Naive B cell (primary cell): ENCODE data around the gene PRRC2A. TPM values are rescaled to one million over a fixed set of nuclear protein-coding genes. Genes with fewer than 3 reads are reported as not detected.
A peak's percentile ranks its signal among the peaks of the same experiment; 100 is the strongest.

ENCODE experiments used
- ATAC-seq, 2 donors: fragments of 150-1000 bp; cut with Tn5 transposase; 2 replicates each; pipeline ENCODE4 v1.10.0; 2021; ENCODE audit warnings: low read depth in 2 of 2, mild to moderate bottlenecking in 2 of 2, moderate library complexity in 2 of 2
- DNase-seq: peaks from one replicate; pipeline ENCODE4 v3.0.0; 2022
- H3K27ac Mint-ChIP-seq, 6 donors: one replicate each; pipeline ENCODE4 v1.8.0; 2020 to 2022; ENCODE audit warnings: mild to moderate bottlenecking in 6 of 6, mixed read lengths in 6 of 6, moderate library complexity in 5 of 6, inconsistent platforms in 2 of 6
- H3K27me3 Mint-ChIP-seq, 3 donors: one replicate each; pipeline ENCODE4 v1.8.0; 2021 to 2022; ENCODE audit warnings: mixed read lengths in 3 of 3, mild to moderate bottlenecking in 1 of 3
- H3K36me3 Mint-ChIP-seq, 2 donors: one replicate each; pipeline ENCODE4 v1.8.0; 2020 to 2022; ENCODE audit warnings: mixed read lengths in 2 of 2, inconsistent platforms in 1 of 2, mild to moderate bottlenecking in 1 of 2
- H3K4me1 Mint-ChIP-seq, 3 donors: one replicate each; pipeline ENCODE4 v1.8.0; 2020 to 2022; ENCODE audit warnings: mixed read lengths in 3 of 3, inconsistent platforms in 1 of 3, mild to moderate bottlenecking in 1 of 3, moderate library complexity in 1 of 3
- H3K4me3 Mint-ChIP-seq, 8 donors: one replicate each; pipeline ENCODE4 v1.8.0; 2020 to 2022; ENCODE audit warnings: mild to moderate bottlenecking in 8 of 8, mixed read lengths in 8 of 8, moderate library complexity in 8 of 8, inconsistent platforms in 2 of 8
- H3K9me3 Mint-ChIP-seq, 7 donors: one replicate each; pipeline ENCODE4 v1.8.0; 2020 to 2022; ENCODE audit warnings: mixed read lengths in 7 of 7, mild to moderate bottlenecking in 5 of 7, inconsistent platforms in 2 of 7, moderate library complexity in 1 of 7
- polyA plus RNA-seq, 6 donors: library from polyadenylated mRNA; unstranded; fragments of 300-500 nt; fragmentation: Illumina TruSeq; gene quantifications; one replicate each; pipeline ENCODE4 v1.2.3, GENCODE V29; 2021; ENCODE audit warnings: low read depth in 6 of 6

PRRC2A gene
- polyA plus RNA-seq, 6 donors from 2014 or later = 0.70 to 11.3 (median 6.3) TPM

DNA sequence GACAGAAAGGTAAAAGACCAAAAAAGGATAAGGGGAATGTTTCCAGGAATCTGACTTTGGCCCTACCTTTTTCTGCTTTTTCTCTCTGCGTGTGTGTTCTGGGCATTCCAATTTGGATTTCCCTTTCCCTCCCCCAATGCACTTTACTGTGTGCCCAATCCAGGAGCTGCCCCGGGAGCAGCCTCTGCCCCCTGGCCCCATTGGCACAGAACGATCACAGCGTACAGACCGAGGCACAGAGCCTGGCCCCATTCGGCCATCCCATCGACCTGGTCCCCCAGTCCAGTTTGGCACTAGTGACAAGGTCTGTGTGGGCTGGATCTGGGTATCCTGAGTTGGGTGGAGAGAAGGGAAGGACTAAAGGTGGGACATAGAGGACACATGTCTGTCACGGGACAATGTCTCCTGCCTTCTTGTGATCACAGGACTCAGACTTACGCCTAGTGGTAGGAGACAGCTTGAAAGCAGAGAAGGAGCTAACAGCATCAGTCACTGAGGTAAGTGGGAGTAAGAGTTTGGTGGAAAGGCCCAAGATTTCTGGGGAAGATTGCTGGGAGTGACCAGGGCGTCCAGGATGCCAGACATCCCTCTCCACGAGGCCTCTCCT lies 14.6 kb downstream of the PRRC2A start:
- Mint-ChIP-seq H3K9me3 (no peaks in the 10 kb centered on the region), H3K27me3 (no peaks in the 10 kb centered on the region), H3K27ac (peak overlapping the region in 1 of 6 donors; percentile 38), H3K36me3 (peaks cover 7 to 26% of the 10 kb centered on the region in 2 donors), H3K4me1 (peaks cover 0 to 5% (median 0%) of the 10 kb centered on the region in 3 donors), H3K4me3 (peak overlapping the region in 1 of 8 donors; percentile 16)
- no peak for ATAC-seq
- DNase-seq = no peak

DNA sequence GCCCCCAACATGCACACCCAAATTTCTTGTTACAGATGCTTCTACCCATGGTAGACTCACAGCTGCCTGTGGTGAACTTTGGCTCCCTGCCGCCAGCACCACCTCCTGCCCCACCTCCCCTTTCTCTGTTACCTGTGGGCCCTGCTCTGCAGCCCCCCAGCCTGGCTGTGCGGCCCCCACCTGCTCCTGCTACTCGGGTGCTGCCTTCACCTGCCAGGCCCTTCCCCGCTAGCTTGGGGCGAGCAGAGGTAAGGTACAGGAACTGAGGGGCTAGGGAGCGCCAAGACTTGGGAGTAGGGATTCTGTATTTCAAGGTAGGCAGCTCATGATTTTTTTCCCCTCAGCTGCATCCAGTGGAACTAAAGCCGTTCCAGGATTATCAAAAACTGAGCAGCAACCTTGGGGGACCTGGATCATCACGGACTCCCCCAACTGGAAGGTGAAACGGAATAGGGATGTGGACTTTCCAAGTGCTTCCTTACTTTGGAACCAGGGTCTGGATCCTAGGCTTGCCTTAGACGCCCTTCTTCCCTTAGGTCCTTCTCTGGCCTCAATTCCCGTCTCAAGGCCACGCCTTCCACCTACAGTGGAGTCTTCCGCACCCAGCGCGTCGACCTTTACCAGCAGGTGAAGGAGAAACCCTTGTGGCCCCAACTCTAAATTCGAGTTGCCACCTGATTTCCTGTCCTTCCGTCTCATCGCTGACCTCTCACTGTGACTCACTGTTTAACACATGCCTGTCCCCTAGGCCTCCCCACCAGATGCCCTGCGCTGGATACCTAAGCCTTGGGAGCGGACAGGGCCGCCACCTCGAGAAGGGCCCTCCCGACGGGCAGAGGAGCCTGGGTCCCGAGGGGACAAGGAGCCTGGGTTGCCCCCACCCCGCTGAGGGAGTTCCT lies 16.4 kb downstream of the PRRC2A start:
- ATAC-seq (no peak), DNase-seq (no peak)
- Mint-ChIP-seq H3K36me3 (peaks cover 11 to 25% of the 10 kb centered on the region in 2 donors), H3K4me1 (peaks cover 0 to 5% (median 0%) of the 10 kb centered on the region in 3 donors), H3K4me3 (peak overlapping the region in 1 of 8 donors; percentile 40), H3K9me3 (no peaks in the 10 kb centered on the region), H3K27ac (peak overlapping the region in 2 of 6 donors; percentile 9 to 82), H3K27me3 (no peaks in the 10 kb centered on the region)

DNA sequence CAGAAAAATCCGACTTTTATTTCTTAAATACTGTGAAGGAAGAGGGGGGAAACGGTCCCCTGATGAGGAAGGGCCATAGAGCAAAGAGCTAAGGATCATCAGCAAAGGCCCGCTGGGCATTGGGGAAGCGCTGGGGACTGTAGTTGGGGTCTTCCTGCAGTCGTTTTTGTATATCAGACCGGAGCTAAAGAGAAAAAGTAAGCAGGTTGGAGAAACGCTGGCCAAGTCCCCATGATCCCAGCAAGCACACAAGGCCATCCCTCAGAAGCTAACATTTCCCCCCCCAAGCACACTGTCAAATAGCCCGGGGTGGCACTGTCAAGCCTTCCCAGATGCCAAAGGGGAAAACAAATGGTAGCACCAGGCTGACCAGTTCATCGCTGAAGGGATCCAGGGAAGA lies 18.5 kb downstream of the PRRC2A start:
- H3K4me3 Mint-ChIP-seq = no peak overlapping the region
- no peak for ATAC-seq
- no peaks in the 10 kb centered on the region for H3K9me3 Mint-ChIP-seq
- H3K27me3 Mint-ChIP-seq = no peaks in the 10 kb centered on the region
- peak overlapping the region in 2 of 6 donors; percentile 61 to 78 for H3K27ac Mint-ChIP-seq
- peaks cover 11 to 20% of the 10 kb centered on the region in 2 donors for H3K36me3 Mint-ChIP-seq
- H3K4me1 Mint-ChIP-seq = peaks cover 0 to 3% (median 0%) of the 10 kb centered on the region in 3 donors
- DNase-seq = no peak

DNA sequence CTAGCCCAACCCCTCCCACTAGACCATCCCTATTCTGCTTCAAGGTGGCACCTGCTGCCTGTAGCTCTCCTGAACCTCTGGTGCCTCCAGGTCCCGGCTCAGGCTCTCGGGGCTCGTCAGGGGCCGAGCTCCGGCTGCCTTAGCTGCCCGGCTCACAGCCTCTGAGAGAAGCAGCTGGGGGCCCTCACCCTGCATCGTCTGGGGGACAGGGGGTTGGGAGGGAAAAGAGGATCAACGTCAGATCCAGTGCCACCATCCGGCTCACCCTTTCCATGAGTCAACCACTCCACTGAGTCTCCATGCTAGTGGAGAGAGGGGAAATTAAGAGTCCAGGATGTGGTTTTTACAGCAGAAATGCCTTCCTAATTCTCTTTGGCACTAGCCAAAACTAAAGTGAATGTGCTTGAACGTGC lies 18.9 kb downstream of the PRRC2A start:
- Mint-ChIP-seq H3K4me1 (no peaks in the 10 kb centered on the region), H3K27me3 (no peaks in the 10 kb centered on the region), H3K4me3 (no peak overlapping the region), H3K9me3 (no peaks in the 10 kb centered on the region), H3K36me3 (peaks cover 11 to 17% of the 10 kb centered on the region in 2 donors), H3K27ac (no peak overlapping the region)
- DNase-seq (no peak), ATAC-seq (no peak)

DNA sequence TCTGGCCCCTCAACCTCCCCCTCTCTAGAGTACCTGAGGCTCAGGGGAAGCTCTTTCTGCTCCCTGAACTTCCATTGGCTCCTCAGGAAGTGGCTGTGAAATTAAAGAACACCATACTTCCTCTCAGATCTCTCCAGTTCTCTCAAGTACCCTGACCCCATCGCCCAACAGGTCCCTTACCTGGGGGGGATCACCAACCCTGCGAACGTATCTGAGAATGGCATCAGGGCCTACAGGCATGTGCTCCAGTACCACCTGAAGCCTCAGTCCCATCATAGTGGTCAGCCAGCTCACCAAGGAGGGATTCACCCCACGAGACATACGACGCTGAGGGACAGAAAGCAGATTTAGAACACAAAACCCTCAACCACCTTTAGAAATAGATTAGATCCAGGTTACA lies 20.1 kb downstream of the PRRC2A start:
- Mint-ChIP-seq H3K27ac (peak overlapping the region in 1 of 6 donors; percentile 4), H3K9me3 (no peaks in the 10 kb centered on the region), H3K36me3 (peaks cover 13 to 26% of the 10 kb centered on the region in 2 donors), H3K27me3 (no peaks in the 10 kb centered on the region), H3K4me1 (peaks cover 4 to 11% (median 5%) of the 10 kb centered on the region in 3 donors), H3K4me3 (no peak overlapping the region)
- ATAC-seq (no peak), DNase-seq (no peak)

DNA sequence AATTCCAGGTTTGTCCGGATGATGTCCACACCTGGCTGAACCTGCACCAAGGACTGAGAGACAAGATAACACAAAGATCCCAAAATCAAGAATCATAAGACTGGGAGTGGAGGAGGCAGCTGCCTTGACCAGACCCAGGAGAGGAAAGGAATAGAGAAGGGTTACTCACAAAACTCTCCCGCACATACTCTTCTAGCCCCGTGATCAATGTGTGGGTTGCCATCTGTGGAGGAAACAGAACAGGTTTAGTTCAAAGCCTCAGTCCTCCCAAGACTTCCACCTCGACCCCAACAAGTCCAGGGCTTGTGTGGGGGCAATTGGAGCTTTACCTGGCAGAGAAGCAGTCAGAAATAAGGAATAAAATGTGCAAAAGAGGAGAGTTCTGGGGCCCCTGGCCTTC lies 20.9 kb downstream of the PRRC2A start:
- H3K27ac Mint-ChIP-seq = peak overlapping the region in 2 of 6 donors; percentile 51 to 64
- no peak for ATAC-seq

DNA sequence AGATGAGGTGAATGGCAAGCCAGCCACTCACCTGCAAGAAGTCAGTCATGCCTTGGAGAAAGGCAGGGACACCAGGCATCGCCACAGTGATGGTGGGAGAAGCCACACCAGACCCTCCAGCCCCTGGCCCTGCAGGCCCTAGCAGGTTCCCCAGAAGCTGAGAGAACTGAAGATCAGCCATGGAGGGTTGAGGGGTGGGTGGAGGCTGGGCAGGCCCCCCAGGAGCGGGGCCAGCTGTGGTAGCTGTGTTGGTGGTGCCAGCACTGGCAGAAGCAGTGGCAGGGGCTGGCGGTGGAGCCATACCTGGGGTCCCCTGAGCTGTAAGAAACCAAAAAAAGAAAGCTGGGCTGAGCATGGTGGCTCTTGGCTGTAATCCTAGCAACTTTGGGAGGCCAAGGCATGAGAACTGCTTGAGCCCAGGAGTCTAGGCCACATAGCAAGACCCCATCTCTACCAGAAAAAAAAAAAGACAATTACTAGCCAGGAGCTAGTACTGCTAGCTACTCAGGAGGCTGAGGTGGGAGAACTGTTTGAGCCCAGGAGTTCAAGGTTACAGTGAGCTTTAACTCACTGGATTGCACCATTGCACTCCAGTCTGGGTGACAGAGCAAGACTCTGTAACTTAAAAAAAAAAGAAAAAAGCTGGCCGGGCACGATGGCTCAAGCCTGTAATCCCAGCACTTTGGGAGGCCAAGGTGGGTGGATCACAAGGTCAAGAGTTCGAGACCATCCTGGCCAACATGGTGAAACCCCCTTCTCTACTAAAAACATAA lies 22.5 kb downstream of the PRRC2A start:
- no peak for ATAC-seq
- H3K4me1 Mint-ChIP-seq = peaks cover 4 to 11% (median 5%) of the 10 kb centered on the region in 3 donors
- no peak for DNase-seq
- H3K27me3 Mint-ChIP-seq = no peaks in the 10 kb centered on the region
- no peak overlapping the region for H3K4me3 Mint-ChIP-seq
- peaks cover 13 to 28% of the 10 kb centered on the region in 2 donors for H3K36me3 Mint-ChIP-seq
- no peaks in the 10 kb centered on the region for H3K9me3 Mint-ChIP-seq
- peak overlapping the region in 1 of 6 donors; percentile 59 for H3K27ac Mint-ChIP-seq

More for the DNA sequence above, 20.9 kb downstream of the PRRC2A start:
- DNase-seq = no peak
- Mint-ChIP-seq H3K4me3 (no peak overlapping the region), H3K36me3 (peaks cover 13 to 28% of the 10 kb centered on the region in 2 donors), H3K4me1 (peaks cover 4 to 11% (median 5%) of the 10 kb centered on the region in 3 donors), H3K9me3 (no peaks in the 10 kb centered on the region), H3K27me3 (no peaks in the 10 kb centered on the region)

DNA sequence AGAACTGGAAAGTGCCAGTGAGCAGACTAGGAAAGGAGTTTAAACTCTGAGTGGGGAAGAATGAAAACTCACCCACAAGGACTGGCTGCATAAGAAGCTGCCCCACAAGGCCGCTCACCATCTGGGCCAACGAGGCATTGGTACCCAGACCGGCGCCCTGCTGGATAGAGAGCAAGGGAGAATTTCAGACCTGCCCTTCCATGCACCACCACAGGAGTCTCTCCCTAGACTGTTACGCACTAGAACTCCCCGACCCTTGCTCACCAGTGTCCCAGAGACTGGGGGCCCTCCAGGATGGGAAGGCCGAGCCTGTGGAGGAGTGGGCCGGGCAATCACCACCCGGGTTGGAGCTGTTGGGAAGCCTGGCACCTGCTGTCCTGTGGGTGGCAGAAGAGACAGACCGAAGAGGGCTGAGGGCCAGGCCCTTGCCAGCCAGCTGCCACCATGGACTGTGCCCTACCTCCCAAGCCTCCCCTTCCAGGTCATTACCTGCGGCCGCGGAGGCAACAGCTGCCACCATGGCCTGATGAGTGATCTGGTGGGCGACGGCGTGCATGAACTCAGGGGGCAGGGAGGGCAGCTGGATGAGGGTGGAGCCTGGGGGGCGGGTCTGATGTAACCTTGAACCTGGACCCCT lies 23.4 kb downstream of the PRRC2A start:
- Mint-ChIP-seq H3K36me3 (peaks cover 13 to 28% of the 10 kb centered on the region in 2 donors), H3K27ac (peak overlapping the region in 2 of 6 donors; percentile 38 to 44), H3K27me3 (no peaks in the 10 kb centered on the region), H3K4me1 (peaks cover 4 to 11% (median 5%) of the 10 kb centered on the region in 3 donors), H3K9me3 (no peaks in the 10 kb centered on the region), H3K4me3 (no peak overlapping the region)
- DNase-seq = no peak
- no peak for ATAC-seq

DNA sequence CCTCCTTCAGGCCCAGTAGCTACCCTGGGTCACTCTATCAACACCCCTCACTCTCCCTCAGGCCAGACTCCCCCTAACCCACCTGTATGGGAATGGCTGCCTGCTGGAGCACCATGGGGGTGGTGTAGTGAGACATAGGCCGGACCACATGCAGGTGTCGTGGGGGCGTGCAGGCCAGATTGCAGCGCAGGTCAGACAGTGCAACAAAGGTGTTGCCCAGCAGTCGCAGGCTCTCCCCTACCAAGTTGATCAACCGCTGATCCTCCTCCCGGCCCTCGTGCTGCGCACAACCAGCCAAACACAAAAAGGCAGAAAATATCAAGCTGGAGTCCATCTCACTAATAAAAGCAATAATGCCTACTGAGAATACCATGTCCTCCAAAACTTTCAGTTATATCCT lies 24.8 kb downstream of the PRRC2A start:
- peaks cover 9 to 16% (median 15%) of the 10 kb centered on the region in 3 donors for H3K4me1 Mint-ChIP-seq
- no peak for DNase-seq
- H3K9me3 Mint-ChIP-seq = no peaks in the 10 kb centered on the region
- no peak for ATAC-seq
- H3K27me3 Mint-ChIP-seq = no peaks in the 10 kb centered on the region
- peaks cover 13 to 29% of the 10 kb centered on the region in 2 donors for H3K36me3 Mint-ChIP-seq
- H3K4me3 Mint-ChIP-seq = peak overlapping the region in 1 of 8 donors; percentile 32
- H3K27ac Mint-ChIP-seq = peak overlapping the region in 4 of 6 donors; percentile 26 to 70 (median 54)

DNA sequence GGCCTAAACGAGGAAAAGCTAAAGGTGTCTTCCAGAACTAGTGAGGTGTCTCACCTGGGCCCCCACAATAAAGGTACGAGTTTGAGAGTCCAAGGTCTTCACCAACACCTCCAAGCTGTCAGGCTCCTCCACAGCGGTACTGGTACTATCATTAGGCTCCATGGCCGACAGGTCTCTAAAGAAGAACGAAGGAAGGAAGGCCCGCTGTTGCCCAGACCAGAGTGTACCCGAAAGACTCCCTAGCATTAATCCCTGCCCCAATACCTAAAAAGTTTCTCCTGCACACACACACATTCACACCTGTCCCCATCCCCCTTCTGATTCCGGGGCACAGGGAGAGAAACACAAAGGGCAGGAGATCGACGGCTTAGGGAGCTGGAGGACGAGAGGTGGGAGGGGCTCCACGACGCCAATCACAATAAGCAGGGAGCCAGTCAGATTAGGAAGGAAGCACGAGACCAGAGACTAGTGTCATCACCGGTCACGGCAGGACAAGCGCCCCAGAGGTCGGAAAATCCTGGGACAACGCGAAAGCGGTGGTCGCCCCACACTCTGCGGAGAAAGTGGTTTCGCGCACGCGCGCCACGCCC lies 31.2 kb downstream of the PRRC2A start:
- Mint-ChIP-seq H3K4me3 (peak overlapping the region; percentile 88 to 99 (median 97)), H3K36me3 (peaks cover 0 to 18% of the 10 kb centered on the region in 2 donors), H3K27me3 (no peaks in the 10 kb centered on the region), H3K9me3 (no peaks in the 10 kb centered on the region), H3K4me1 (peaks cover 35 to 56% (median 45%) of the 10 kb centered on the region in 3 donors), H3K27ac (peak overlapping the region; percentile 97 to 100 (median 100))
- DNase-seq = no peak
- no peak for ATAC-seq

DNA sequence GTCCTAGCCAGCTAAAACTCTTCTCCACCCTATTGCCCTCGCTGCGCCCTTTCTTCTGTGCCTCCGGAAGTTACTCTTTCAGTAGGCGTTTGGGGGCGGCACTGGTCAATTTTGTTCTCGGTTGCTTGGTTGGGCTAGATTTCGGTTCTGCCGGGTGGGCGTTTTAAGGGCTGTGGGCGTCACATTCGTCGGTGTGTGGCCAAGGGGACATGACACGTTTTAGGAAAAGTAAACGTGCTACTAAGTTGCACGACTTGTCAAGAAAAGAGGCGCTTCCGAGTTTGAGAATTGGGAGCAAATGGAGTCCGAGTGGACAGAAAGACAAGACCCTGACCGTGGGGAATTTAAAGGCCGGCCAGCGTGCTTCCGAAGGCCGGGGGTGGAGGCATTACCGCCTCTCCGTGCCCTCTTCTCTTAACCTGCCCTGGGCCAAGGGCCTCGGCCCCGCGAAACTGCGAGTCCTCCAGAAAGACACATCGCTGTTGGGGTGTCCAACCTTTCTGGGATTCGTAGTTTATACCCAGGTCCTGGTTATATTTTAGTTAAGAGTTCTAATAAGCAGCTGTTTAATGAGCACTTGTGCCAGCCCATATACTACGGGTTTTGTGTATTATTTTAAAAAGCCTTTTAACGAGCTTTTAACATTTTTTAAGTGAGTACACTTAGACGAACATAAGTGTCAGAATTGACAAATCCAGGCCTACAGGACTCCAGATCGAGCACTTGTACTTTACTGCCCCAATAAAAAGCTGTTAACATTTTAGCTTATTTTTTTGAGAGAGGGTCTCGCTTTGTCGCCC lies 32.6 kb downstream of the PRRC2A start:
- peak; percentile 92 for DNase-seq

More for the DNA sequence above, 32.6 kb downstream of the PRRC2A start:
- Mint-ChIP-seq H3K27ac (peak overlapping the region; percentile 97 to 100 (median 100)), H3K4me1 (peaks cover 42 to 69% (median 59%) of the 10 kb centered on the region in 3 donors), H3K4me3 (peak overlapping the region; percentile 88 to 99 (median 97)), H3K36me3 (peaks cover 0 to 18% of the 10 kb centered on the region in 2 donors), H3K27me3 (no peaks in the 10 kb centered on the region), H3K9me3 (no peaks in the 10 kb centered on the region)
- ATAC-seq = peak; percentile 67 to 71
